SK-N-SH (cell line): Measurements from ENCODE around the gene STARD3. TPM values are rescaled to one million over a fixed set of nuclear protein-coding genes. Genes with fewer than 3 reads are reported as not detected.

ENCODE experiments used
- CTCF ChIA-PET: fragments of 300-600, 350-600 bp; formaldehyde crosslinking; extraction: SDS; loops from one replicate; lab custom pipeline; 2021; lab: Yijun Ruan, JAX
- POLR2A ChIA-PET: fragments of 350-600 bp; sonication (Branson Sonifier 250); formaldehyde crosslinking; extraction: SDS; loops from one replicate; lab custom pipeline; 2020; ENCODE audit warnings: antibody characterized with exemption, inconsistent platforms; lab: Yijun Ruan, JAX
- DNase-seq: peaks from one replicate; pipeline ENCODE4 v3.0.0; 2012
- H2AFZ ChIP-seq: fragments of 200-600 bp; sonication (generic); 2 replicates; pipeline ENCODE4 v1.8.1; 2016; ENCODE audit warnings: antibody characterized with exemption, mild to moderate bottlenecking, low read depth
- H3F3A ChIP-seq: fragments of 200-600 bp; sonication (generic); replicated peaks from 2 replicates; pipeline ENCODE3; 2016; ENCODE audit warnings: antibody characterized with exemption, mild to moderate bottlenecking; ENCODE audit not compliant: insufficient read depth
- H3K27ac ChIP-seq, 2 experiments: fragments of 200-500 bp in 1 of 2; fragments of 200-600 bp in 1 of 2; sonication (Bioruptor generic) in 1 of 2; sonication (generic), shearing (Covaris generic) in 1 of 2; 2 replicates each; pipeline versions ENCODE4 v1.5.1 to v1.6.1; 2014 to 2016; ENCODE audit warnings: low read depth in 2 of 2, inconsistent platforms in 1 of 2, low read length in 1 of 2, mild to moderate bottlenecking in 1 of 2, mixed read lengths in 1 of 2
- H3K27me3 ChIP-seq: fragments of 200-600 bp; sonication (generic), shearing (Covaris generic); 2 replicates; pipeline ENCODE4 v1.6.1; 2016; ENCODE audit warnings: mixed run types; ENCODE audit not compliant: insufficient read depth
- H3K36me3 ChIP-seq, 2 experiments: fragments of 200-500 bp in 1 of 2; fragments of 200-600 bp in 1 of 2; sonication (Bioruptor generic) in 1 of 2; sonication (generic) in 1 of 2; replicated peaks in 1 of 2; 2 replicates each; pipeline versions ENCODE3 to v1.5.1; 2014 to 2016; ENCODE audit warnings: low read length in 1 of 2, mild to moderate bottlenecking in 1 of 2; ENCODE audit not compliant: insufficient read depth in 2 of 2, control insufficient read depth in 1 of 2
- H3K4me1 ChIP-seq, 2 experiments: fragments of 200-500 bp in 1 of 2; fragments of 200-600 bp in 1 of 2; sonication (Bioruptor generic) in 1 of 2; sonication (generic), shearing (Covaris generic) in 1 of 2; 2 replicates each; pipeline versions ENCODE4 v1.5.1 to v1.6.1; 2014 to 2016; ENCODE audit warnings: low read depth in 1 of 2, low read length in 1 of 2, mixed run types in 1 of 2; ENCODE audit not compliant: insufficient read depth in 2 of 2, control insufficient read depth in 1 of 2
- H3K4me2 ChIP-seq: fragments of 200-600 bp; sonication (generic), shearing (Covaris generic); 2 replicates; pipeline ENCODE4 v1.6.1; 2017; ENCODE audit warnings: mixed run types
- H3K4me3 ChIP-seq, 2 experiments: fragments of 200-500 bp in 1 of 2; fragments of 200-600 bp in 1 of 2; sonication (Bioruptor generic) in 1 of 2; sonication (generic), shearing (Covaris generic) in 1 of 2; 2 replicates each; pipeline versions ENCODE4 v1.5.1 to v1.8.1; 2014 to 2016; ENCODE audit warnings: low read depth in 2 of 2, inconsistent platforms in 1 of 2, low read length in 1 of 2, mild to moderate bottlenecking in 1 of 2, mixed read lengths in 1 of 2, moderate library complexity in 1 of 2
- H3K79me2 ChIP-seq: fragments of 200-600 bp; sonication (generic); 2 replicates; pipeline ENCODE4 v1.8.1; 2017; ENCODE audit warnings: mild to moderate bottlenecking; ENCODE audit not compliant: insufficient read depth
- H3K9ac ChIP-seq: fragments of 200-600 bp; sonication (generic); 2 replicates; pipeline ENCODE4 v1.6.1; 2017; ENCODE audit warnings: mixed run types
- H3K9me2 ChIP-seq: fragments of 200-600 bp; sonication (generic); 2 replicates; pipeline ENCODE4 v1.6.1; 2017; ENCODE audit warnings: mixed run types
- H3K9me3 ChIP-seq: fragments of 200-600 bp; sonication (generic); 2 replicates; pipeline ENCODE4 v1.6.1; 2017; ENCODE audit warnings: mixed run types, mild to moderate bottlenecking, moderate library complexity
- H4K20me1 ChIP-seq: fragments of 200-600 bp; sonication (generic); 2 replicates; pipeline ENCODE4 v1.6.1; 2017; ENCODE audit warnings: mild to moderate bottlenecking, mixed run types; ENCODE audit not compliant: insufficient read depth
- GABPA ChIP-seq: IDR thresholded peaks from 2 replicates; pipeline ENCODE4 v1.4.0; 2012; ENCODE audit warnings: low read depth, mild to moderate bottlenecking
- JUND ChIP-seq: IDR thresholded peaks from 2 replicates; pipeline ENCODE4 v1.4.0; 2012
- NRF1 ChIP-seq: IDR thresholded peaks from 2 replicates; pipeline ENCODE4 v1.6.1; 2012; ENCODE audit warnings: low read depth, mild to moderate bottlenecking, low read length
- PBX3 ChIP-seq: IDR thresholded peaks from 2 replicates; pipeline ENCODE4; 2012
- POLR2AphosphoS5 ChIP-seq: IDR thresholded peaks from 2 replicates; pipeline ENCODE4 v1.6.1; 2012; ENCODE audit warnings: low read depth, low read length
- RCOR1 ChIP-seq: fragments of 150-350 bp; IDR thresholded peaks from 2 replicates; pipeline ENCODE4 v1.6.1; 2017; ENCODE audit warnings: antibody characterized with exemption, low read length
- REST ChIP-seq: IDR thresholded peaks from 2 replicates; pipeline ENCODE4 v1.6.1; 2012; ENCODE audit warnings: mild to moderate bottlenecking, low read depth, low read length, moderate library complexity
- RFX5 ChIP-seq: IDR thresholded peaks from 2 replicates; pipeline ENCODE4 v1.6.1; 2012; ENCODE audit warnings: mild to moderate bottlenecking, improper control_type of control experiment, low read length
- RXRA ChIP-seq: IDR thresholded peaks from 2 replicates; pipeline ENCODE4 v1.4.0; 2012; ENCODE audit warnings: low read depth, mild to moderate bottlenecking, borderline replicate concordance
- SIN3A ChIP-seq: IDR thresholded peaks from 2 replicates; pipeline ENCODE4 v1.6.1; 2012; ENCODE audit warnings: low read depth, mild to moderate bottlenecking, low read length, moderate library complexity, borderline replicate concordance
- SMC3 ChIP-seq: IDR thresholded peaks from 2 replicates; pipeline ENCODE4 v1.6.1; 2012; ENCODE audit warnings: low read depth, low read length, improper control_type of control experiment
- TAF1 ChIP-seq: IDR thresholded peaks from 2 replicates; pipeline ENCODE4 v1.6.1; 2012; ENCODE audit warnings: low read depth, mild to moderate bottlenecking, low read length, moderate library complexity, borderline replicate concordance
- TEAD4 ChIP-seq: IDR thresholded peaks from 2 replicates; pipeline ENCODE4 v1.4.0; 2012; ENCODE audit warnings: mild to moderate bottlenecking, borderline replicate concordance; ENCODE audit not compliant: insufficient read depth
- WGBS: methylation state at CpG from one replicate; pipeline ENCODE4 v1.1.6; 2017; ENCODE audit warnings: low lambda C conversion rate; 5-methylcytosine and 5-hydroxymethylcytosine counted together
- polyA plus RNA-seq, 3 experiments: library from polyadenylated mRNA; depleted of rRNA; stranded (reverse); fragments of >200 nt; gene quantifications; 2 replicates each; pipeline ENCODE4 v1.2.3, GENCODE V29; 2012

STARD3 gene
- polyA plus RNA-seq, 1 of the 3 experiments (the other 2 are of a cell fraction), result 76.8 TPM

GRCh38 chr17:39660397-39661385 lies 23.7 kb downstream of the STARD3 start:
- Histone ChIP-seq H3K79me2 (no peaks in the 10 kb centered on the region), H3K4me1 (peaks cover 0 to 2% of the 10 kb centered on the region in 2 experiments; a peak in 1 of 4 replicates), H4K20me1 (no peaks in the 10 kb centered on the region), H3F3A (no peaks in the 10 kb centered on the region), H3K36me3 (peaks cover 0 to 40% of the 10 kb centered on the region in 2 experiments), H3K4me2 (no peak overlapping the region), H3K9me2 (no peaks in the 10 kb centered on the region), H3K4me3 (no peak overlapping the region), H3K9me3 (no peaks in the 10 kb centered on the region), H3K27me3 (no peaks in the 10 kb centered on the region), H3K27ac (no peak overlapping the region), H2AFZ (no peak overlapping the region), H3K9ac (no peak overlapping the region)
- WGBS, result 91% methylated on average over 22 of the region's 35 CpGs
- ChIA-PET CTCF (interaction anchor here (0.6 to 15.8 kb wide), 4 partner anchors 8 to 40 kb away, joined by 3 to 149 read pairs (median 8); no protein-coding TSS in a partner anchor), POLR2A (no interaction called here)
- DNase-seq, result no peak
- no peak for TF ChIP-seq SMC3
- no peak for TF ChIP-seq SIN3A
- no peak for TF ChIP-seq POLR2AphosphoS5
- TF ChIP-seq NRF1, result no peak
- TF ChIP-seq TAF1, result no peak
- no peak for TF ChIP-seq RXRA
- no peak for TF ChIP-seq REST
- TF ChIP-seq RFX5, result no peak
- TF ChIP-seq TEAD4, result no peak
- no peak for TF ChIP-seq JUND
- no peak for TF ChIP-seq RCOR1
- TF ChIP-seq PBX3, result no peak
- no peak for TF ChIP-seq GABPA
